Activated CD4-positive, alpha-beta T cell treated with anti-CD3 and anti-CD28 coated beads, Interleukin-2, amount 10 ng/mL, durations not matched to agents 7 days and 5 days (primary cell): ENCODE measurements around the gene LILRB4. TPM values are rescaled to one million over a fixed set of nuclear protein-coding genes. Genes with fewer than 3 reads are reported as not detected.
"Not testable (repeated sequence)": the region's sequence is repeated elsewhere in the genome, so short reads cannot be mapped to it uniquely, and the experiment has no call there.

ENCODE experiments used
- CTCF ChIA-PET: fragments of 350-600 bp; sonication (Branson Sonifier 250); formaldehyde crosslinking; loops from one replicate; lab custom pipeline; 2021; ENCODE audit warnings: antibody characterized with exemption; lab: Charles Lee
- POLR2A ChIA-PET: fragments of 350-600 bp; sonication (Branson Sonifier 250); formaldehyde crosslinking; loops from one replicate; lab custom pipeline; 2021; ENCODE audit warnings: antibody characterized with exemption; lab: Charles Lee
- DNase-seq: peaks from one replicate; pipeline ENCODE4 v3.0.0-alpha.2; 2020
- H3K27ac Mint-ChIP-seq: one replicate; pipeline ENCODE4 v1.8.0; 2021; ENCODE audit warnings: mild to moderate bottlenecking, moderate library complexity, mixed read lengths
- H3K27me3 Mint-ChIP-seq: one replicate; pipeline ENCODE4 v1.8.0; 2021; ENCODE audit warnings: mixed read lengths
- H3K36me3 Mint-ChIP-seq: one replicate; pipeline ENCODE4 v1.8.0; 2021; ENCODE audit warnings: low read depth, mixed read lengths
- H3K4me1 Mint-ChIP-seq: one replicate; pipeline ENCODE4 v1.8.0; 2021; ENCODE audit warnings: mixed read lengths
- H3K4me3 Mint-ChIP-seq: one replicate; pipeline ENCODE4 v1.8.0; 2021; ENCODE audit warnings: mild to moderate bottlenecking, moderate library complexity, mixed read lengths
- H3K9me3 Mint-ChIP-seq: one replicate; pipeline ENCODE4 v1.8.0; 2021; ENCODE audit warnings: mixed read lengths
- microRNA-seq: library from miRNA; unstranded; fragments of <30 nt; microRNA quantifications from one replicate; pipeline ENCODE4 v1.2.0, GENCODE V29; 2021; ENCODE audit warnings: borderline microRNAs expressed, borderline replicate concordance
- total RNA-seq, 2 experiments: library from RNA; stranded (reverse); gene quantifications; one replicate each; pipeline ENCODE4 v1.2.3, GENCODE V29; 2021

LILRB4 gene
- total RNA-seq, 2 experiments from 2014 or later: not detected

- no peaks in the 10 kb centered on the region for H3K9me3 Mint-ChIP-seq
- peaks cover 27% of the 10 kb centered on the region for H3K4me1 Mint-ChIP-seq
- ChIA-PET CTCF (no interaction called here), POLR2A (no interaction called here)
- H3K36me3 Mint-ChIP-seq: no peaks in the 10 kb centered on the region
- no peak overlapping the region for H3K4me3 Mint-ChIP-seq
- DNase-seq: no peak
- H3K27ac Mint-ChIP-seq: peak overlapping the region; percentile 25
- peaks cover 2% of the 10 kb centered on the region for H3K27me3 Mint-ChIP-seq
These were observed 46.6 kb downstream of the LILRB4 start for GRCh38 chr19:54709212-54709948.

GRCh38 chr19:54709956-54710355 is 47.2 kb downstream of the LILRB4 start:
- CTCF ChIA-PET, DNase-seq, H3K36me3 Mint-ChIP-seq, H3K9me3 Mint-ChIP-seq, H3K27ac Mint-ChIP-seq, H3K4me3 Mint-ChIP-seq, H3K27me3 Mint-ChIP-seq, POLR2A ChIA-PET: not testable (repeated sequence)
- peaks cover 27% of the 10 kb centered on the region for H3K4me1 Mint-ChIP-seq

Small RNAs within 50 kb of the gene (microRNA-seq; reads per million reads assigned to microRNA genes)
- not detected for gene MIR8061

Other genes starting within 250 kb of the LILRB4 start
- gene TTYH1, start 247.5 kb upstream of the LILRB4 start, total RNA-seq: 1 to 10 TPM in 1 of 2 experiments, under 1 TPM in 1; 0.72 to 1.2 TPM
- gene LENG8, start 213.8 kb upstream of the LILRB4 start, total RNA-seq: 100 to 1,000 TPM; 245 to 248 TPM
- 1 to 10 TPM; 3.8 to 5.4 TPM for gene LENG9, start 199.2 kb upstream of the LILRB4 start, total RNA-seq
- gene CDC42EP5, start 189.7 kb upstream of the LILRB4 start, total RNA-seq: not detected
- gene LAIR2, start 160.2 kb upstream of the LILRB4 start, total RNA-seq: 1 to 10 TPM; 3.1 to 3.7 TPM
- gene LILRA2, start 89.2 kb upstream of the LILRB4 start, total RNA-seq: not detected
- gene LILRA1, start 69.4 kb upstream of the LILRB4 start, total RNA-seq: not detected
- gene LILRB1, start 32.5 kb upstream of the LILRB4 start, total RNA-seq: not detected
- not detected for gene KIR3DL3, start 61.5 kb downstream of the LILRB4 start, total RNA-seq
- not detected for gene KIR2DL3, start 75.5 kb downstream of the LILRB4 start, total RNA-seq
- gene KIR2DL1, start 106.8 kb downstream of the LILRB4 start, total RNA-seq: not detected
- under 1 TPM in 1 of 2 experiments, not detected in 1; 0.30 TPM for gene KIR2DL4, start 140.6 kb downstream of the LILRB4 start, total RNA-seq
- not detected for gene KIR3DL1, start 153.5 kb downstream of the LILRB4 start, total RNA-seq
- under 1 TPM in 1 of 2 experiments, not detected in 1; 0.44 TPM for gene KIR2DS4, start 169.7 kb downstream of the LILRB4 start, total RNA-seq
- 1 to 10 TPM; 2.8 to 3.1 TPM for gene KIR3DL2, start 187.5 kb downstream of the LILRB4 start, total RNA-seq
- not detected for gene FCAR, start 211.2 kb downstream of the LILRB4 start, total RNA-seq
- not detected for gene NCR1, start 243.2 kb downstream of the LILRB4 start, total RNA-seq